NCI-H187 treated with DMSO at 0.1 percent for 48 hours (cell line): ENCODE results near the gene RUNX1.

ENCODE experiments used
- DNase-seq: peaks from one replicate; lab custom pipeline; 2025; lab: John Stamatoyannopoulos, UW

Gene RUNX1

GRCh38 chr21:35036465-35037383, 12.4 kb downstream of the RUNX1 start:
- no peak for DNase-seq

GRCh38 chr21:35035581-35035980, 13.5 kb downstream of the RUNX1 start:
- DNase-seq, result no peak

GRCh38 chr21:35035116-35035515, 14.0 kb downstream of the RUNX1 start:
- DNase-seq, result no peak

- DNase-seq, result no peak
Measured at GRCh38 chr21:35034203-35034926, 14.7 kb downstream of the RUNX1 start.

GRCh38 chr21:35032474-35033263, 16.4 kb downstream of the RUNX1 start:
- DNase-seq, result no peak

- DNase-seq, result no peak
Measured at GRCh38 chr21:35028451-35028978, 20.6 kb downstream of the RUNX1 start.

GRCh38 chr21:35027563-35028450, 21.3 kb downstream of the RUNX1 start:
- DNase-seq, result no peak

GRCh38 chr21:35026617-35027562, 22.2 kb downstream of the RUNX1 start:
- DNase-seq, result no peak

GRCh38 chr21:35026153-35026500, 23.0 kb downstream of the RUNX1 start:
- no peak for DNase-seq

GRCh38 chr21:35025206-35026152, 23.6 kb downstream of the RUNX1 start:
- DNase-seq, result no peak

- no peak for DNase-seq
Measured at GRCh38 chr21:35024513-35024912, 24.6 kb downstream of the RUNX1 start.

GRCh38 chr21:35024071-35024420, 25.1 kb downstream of the RUNX1 start:
- no peak for DNase-seq

- no peak for DNase-seq
Measured at GRCh38 chr21:35023396-35024070, 25.6 kb downstream of the RUNX1 start.

GRCh38 chr21:35021546-35021945, 27.6 kb downstream of the RUNX1 start:
- DNase-seq, result no peak

- no peak for DNase-seq
Measured at GRCh38 chr21:35020902-35021301, 28.2 kb downstream of the RUNX1 start.

GRCh38 chr21:35020436-35020835, 28.7 kb downstream of the RUNX1 start:
- DNase-seq, result no peak

- no peak for DNase-seq
Measured at GRCh38 chr21:35019631-35020032, 29.5 kb downstream of the RUNX1 start.

- no peak for DNase-seq
Measured at GRCh38 chr21:35017256-35017655, 31.8 kb downstream of the RUNX1 start.
